Heart left ventricle (tissue), 16 donors: ENCODE measurements around the gene LPP. TPM values are rescaled to one million over a fixed set of nuclear protein-coding genes. Genes with fewer than 3 reads are reported as not detected.

Source experiments
- ATAC-seq, 4 donors: fragments of 200-7000 bp; cut with Tn5 transposase; one replicate each; pipeline ENCODE4 v1.9.1; 2020 to 2022; ENCODE audit warnings: moderate library complexity in 4 of 4, mild to moderate bottlenecking in 3 of 4, moderate number of reproducible peaks in 1 of 4
- DNase-seq, 5 donors: peaks; one replicate each; pipeline ENCODE4 v3.0.0-alpha.2; 2020
- H3K27ac ChIP-seq, 12 donors: fragments of 200-600 bp; sonication (generic) in 4 of 12; one replicate each; pipeline versions ENCODE4 v1.5.0 to v1.8.0; 2016 to 2022; ENCODE audit warnings: mild to moderate bottlenecking in 2 of 12
- H3K27me3 ChIP-seq, 9 donors: fragments of 200-600 bp; sonication (generic) in 2 of 9; one replicate each; pipeline versions ENCODE4 v1.5.1 to v1.8.0; 2016 to 2022; ENCODE audit warnings: mild to moderate bottlenecking in 3 of 9
- H3K36me3 ChIP-seq, 9 donors: fragments of 200-600 bp; sonication (generic) in 2 of 9; one replicate each; pipeline versions ENCODE4 v1.5.0 to v1.8.0; 2018 to 2022; ENCODE audit warnings: mild to moderate bottlenecking in 2 of 9
- H3K4me1 ChIP-seq, 12 donors: fragments of 200-600 bp; sonication (generic) in 4 of 12; one replicate each; pipeline versions ENCODE4 v1.5.0 to v1.8.0; 2016 to 2022; ENCODE audit warnings: mild to moderate bottlenecking in 3 of 12
- H3K4me3 ChIP-seq, 12 donors: fragments of 200-600 bp; sonication (generic) in 4 of 12; one replicate each; pipeline versions ENCODE4 v1.5.0 to v1.8.0; 2017 to 2022; ENCODE audit warnings: mild to moderate bottlenecking in 9 of 12, moderate library complexity in 4 of 12
- H3K9me3 ChIP-seq, 12 donors: fragments of 200-600 bp; sonication (generic) in 4 of 12; one replicate each; pipeline versions ENCODE4 v1.5.0 to v1.8.0; 2016 to 2022; ENCODE audit warnings: mild to moderate bottlenecking in 1 of 12
- POLR2A ChIP-seq, 2 donors: fragments of 450-650 bp; IDR thresholded peaks; one replicate each; pipeline ENCODE4 v1.6.1; 2017; ENCODE audit warnings: antibody characterized with exemption in 2 of 2, mild to moderate bottlenecking in 2 of 2, moderate library complexity in 2 of 2
- WGBS, 4 donors: extraction: QIAGEN DNeasy Blood & Tissue Kit in 2 of 4; methylation state at CpG; one replicate each; pipeline versions ENCODE4 v1.1.5 to v1.1.7; 2013 to 2018; 5-methylcytosine and 5-hydroxymethylcytosine counted together
- intact Hi-C, 10 donors: fragments of 100-400 bp; cut with DNase I; formaldehyde crosslinking; loops; one replicate each; pipeline versions ENCODE4 v1.11.1 to v1.14.2; 2022
- polyA plus RNA-seq, 2 donors: library from polyadenylated mRNA; stranded (reverse); fragments of 200-250 nt; gene quantifications; one replicate each; pipeline ENCODE4 v1.2.3, GENCODE V29; 2013
- total RNA-seq, 9 donors: library from RNA; depleted of rRNA in 2 of 9; stranded (reverse); fragments of >200 nt in 2 of 9; fragmentation: NEBNext Ultra II Directional in 3 of 9; extraction: Animal tissue kit (Norgen Biotek cat#: 25700) in 3 of 9; gene quantifications; one replicate each; pipeline versions ENCODE4 v1.1.0 to v1.2.4, GENCODE V29; 2016 to 2023
- TF ChIP-seq, protein P1 (sequence below), 12 donors: fragments of 200-600 bp; sonication (generic) in 4 of 12; IDR thresholded peaks; one replicate each; pipeline versions ENCODE4 v1.5.0 to v1.8.0; 2018 to 2022; ENCODE audit warnings: antibody characterized with exemption in 12 of 12, mild to moderate bottlenecking in 5 of 12
- donor health status: ischemic (EF 13 %, LVEDD 7.1; RV severe dilation, severe dysfunction).
- donor health status: healthy with polysubstance abuse.
- donor health status: DM: no; HTN: yes; CAD: no.
- donor health status: DM: no; HTN: no; CAD: no.
- donor health status: ischemic (EF 25% LVEDD 6.9; RV normal size, moderate dysfunction).
- donor health status: ischemic (EF 25% LVEDD 5.7; RV mildly dilated, moderate dysfunction).
- donor health status: healthy.
- donor health status: DM: yes; HTN: yes; CAD: no.
- donor health status: ischemic (EF 35%, LVEDD 5.7; RV mildly dilated, moderate dysfunction).
- donor health status: nonischemic (EF 11% LVEDD 7.7; RV severe dilation, severe dysfunction).
- donor health status: DM: yes; HTN: yes; CAD: no.
- donor health status: PGD.
- donor health status: ischemic (EF 29% LVEDD 5.4; RV normal size, mild dysfunction).
- donor health status: nonischemic (EF 23%, LVEDD 6.1; RV moderate dilation, normal function).

Gene LPP
- total and polyA plus RNA-seq, 11 donors, result 9.2 to 178 (median 100) TPM

GRCh38 chr3:188539037-188539436, 385.1 kb downstream of the LPP start:
- no peak overlapping the region for H3K27ac ChIP-seq
- ATAC-seq (no peak), DNase-seq (no peak)
- peaks cover 0 to 9% (median 2%) of the 10 kb centered on the region in 12 donors for H3K4me1 ChIP-seq
- WGBS, 4 donors, result 97 to 99% (median 98%) methylated on average over 3 of the region's 3 CpGs
- H3K9me3 ChIP-seq, result no peaks in the 10 kb centered on the region
- TF ChIP-seq, protein P1, sequence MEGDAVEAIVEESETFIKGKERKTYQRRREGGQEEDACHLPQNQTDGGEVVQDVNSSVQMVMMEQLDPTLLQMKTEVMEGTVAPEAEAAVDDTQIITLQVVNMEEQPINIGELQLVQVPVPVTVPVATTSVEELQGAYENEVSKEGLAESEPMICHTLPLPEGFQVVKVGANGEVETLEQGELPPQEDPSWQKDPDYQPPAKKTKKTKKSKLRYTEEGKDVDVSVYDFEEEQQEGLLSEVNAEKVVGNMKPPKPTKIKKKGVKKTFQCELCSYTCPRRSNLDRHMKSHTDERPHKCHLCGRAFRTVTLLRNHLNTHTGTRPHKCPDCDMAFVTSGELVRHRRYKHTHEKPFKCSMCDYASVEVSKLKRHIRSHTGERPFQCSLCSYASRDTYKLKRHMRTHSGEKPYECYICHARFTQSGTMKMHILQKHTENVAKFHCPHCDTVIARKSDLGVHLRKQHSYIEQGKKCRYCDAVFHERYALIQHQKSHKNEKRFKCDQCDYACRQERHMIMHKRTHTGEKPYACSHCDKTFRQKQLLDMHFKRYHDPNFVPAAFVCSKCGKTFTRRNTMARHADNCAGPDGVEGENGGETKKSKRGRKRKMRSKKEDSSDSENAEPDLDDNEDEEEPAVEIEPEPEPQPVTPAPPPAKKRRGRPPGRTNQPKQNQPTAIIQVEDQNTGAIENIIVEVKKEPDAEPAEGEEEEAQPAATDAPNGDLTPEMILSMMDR (IDR thresholded peaks at IDR 0.05), result no peak
- no peak for TF ChIP-seq POLR2A (IDR thresholded peaks at IDR 0.05)
- no peaks in the 10 kb centered on the region for H3K36me3 ChIP-seq
- no peaks in the 10 kb centered on the region for H3K27me3 ChIP-seq
- H3K4me3 ChIP-seq, result no peak overlapping the region
- intact Hi-C loops, result no loop called here

DNA sequence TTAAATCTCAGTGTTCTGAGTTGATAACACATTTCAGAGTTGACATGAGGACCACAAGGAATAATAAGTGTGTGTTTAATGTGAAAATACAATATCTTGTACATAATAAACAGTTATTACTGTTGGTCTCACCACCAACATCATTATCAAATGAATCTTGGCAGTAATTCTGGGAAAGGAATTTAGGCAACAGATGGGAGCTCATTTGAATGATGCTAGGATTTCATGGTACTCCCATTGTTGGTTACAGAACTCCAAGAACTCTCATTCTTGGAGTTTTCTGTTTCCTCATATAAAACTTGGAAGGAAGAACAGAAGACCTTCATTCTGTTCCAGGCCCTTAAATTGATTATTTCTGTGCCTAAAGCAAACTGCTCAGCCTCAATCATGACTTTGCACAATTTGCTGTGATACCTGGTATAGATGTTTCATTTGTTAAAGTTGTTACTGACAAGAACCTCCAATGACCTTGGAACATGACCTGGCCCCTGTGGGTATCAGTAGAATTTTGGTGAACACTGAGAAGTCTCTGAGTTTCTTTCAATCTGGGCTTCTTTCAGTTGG, 385.8 kb downstream of the LPP start:
- Histone ChIP-seq H3K4me3 (no peak overlapping the region), H3K27me3 (no peaks in the 10 kb centered on the region), H3K9me3 (no peaks in the 10 kb centered on the region), H3K36me3 (no peaks in the 10 kb centered on the region), H3K27ac (no peak overlapping the region), H3K4me1 (peaks cover 0 to 6% (median 0%) of the 10 kb centered on the region in 12 donors)
- TF ChIP-seq, protein P1 (IDR thresholded peaks at IDR 0.05), result no peak
- TF ChIP-seq POLR2A (IDR thresholded peaks at IDR 0.05), result no peak
- no peak for DNase-seq
- ATAC-seq, result no peak
- intact Hi-C loops, result no loop called here

- H3K9me3 ChIP-seq, result no peaks in the 10 kb centered on the region
- no peak for ATAC-seq
- no peaks in the 10 kb centered on the region for H3K36me3 ChIP-seq
- DNase-seq, result no peak
- H3K27me3 ChIP-seq, result no peaks in the 10 kb centered on the region
- 75 to 78% (median 76%) methylated on average over 1 of the region's 1 CpG for WGBS, 4 donors
- H3K4me3 ChIP-seq, result no peak overlapping the region
- H3K27ac ChIP-seq, result no peak overlapping the region
- no peak for TF ChIP-seq POLR2A (IDR thresholded peaks at IDR 0.05)
- TF ChIP-seq, protein P1 (IDR thresholded peaks at IDR 0.05), result no peak
- intact Hi-C loops, result no loop called here
- H3K4me1 ChIP-seq, result peaks cover 0 to 6% (median 0%) of the 10 kb centered on the region in 12 donors
Observed at GRCh38 chr3:188542196-188542595, 388.2 kb downstream of the LPP start.

- TF ChIP-seq, protein P1 (IDR thresholded peaks at IDR 0.05), result no peak
- TF ChIP-seq POLR2A (IDR thresholded peaks at IDR 0.05), result no peak
- no peak overlapping the region for H3K4me3 ChIP-seq
- no peaks in the 10 kb centered on the region for H3K27me3 ChIP-seq
- no peaks in the 10 kb centered on the region for H3K9me3 ChIP-seq
- peaks cover 0 to 6% (median 0%) of the 10 kb centered on the region in 9 donors for H3K36me3 ChIP-seq
- H3K4me1 ChIP-seq, result peaks cover 0 to 7% (median 0%) of the 10 kb centered on the region in 12 donors
- ATAC-seq (no peak), DNase-seq (no peak)
- no peak overlapping the region for H3K27ac ChIP-seq
- intact Hi-C loops, result no loop called here
Observed at GRCh38 chr3:188544012-188544411, 390.1 kb downstream of the LPP start.
